Measurements from ENCODE around the gene GRIFIN.
A peak's percentile ranks its signal among the peaks of the same experiment; 100 is the strongest.

GRIFIN gene

GRCh38 chr7:2431260-2431867, 44.8 kb downstream of the GRIFIN start:
- peak; percentile 28 for DNase-seq

- no peak for DNase-seq
Measured at GRCh38 chr7:2425749-2426148, 50.4 kb downstream of the GRIFIN start.

All from stimulated activated CD4-positive, alpha-beta T cell treated with anti-CD3 and anti-CD28 coated beads, Interleukin-12 subunit alpha, Interleukin-12 subunit beta, amount 100 ng/mL, for 4 hours (primary cell).